ENCODE measurements around the gene AXIN1. TPM values are rescaled to one million over a fixed set of nuclear protein-coding genes. Genes with fewer than 3 reads are reported as not detected.

AXIN1 gene
- total and polyA plus RNA-seq, 9 of the 15 experiments (the other 6 are each of a cell fraction or from before 2014, with no cell fraction given) = 0.42 to 58.0 (median 25.9) TPM

GRCh38 chr16:397135-397661 is 44.7 kb upstream of the AXIN1 start, which contains the start of gene NME4 (continued):
- no peak; the same call in 1 of the 2 replicates for TF ChIP-seq ZNF263 (CRISPR knock-in tag; IDR thresholded peaks at IDR 0.05; ENCODE audit: borderline replicate concordance)
- peak; percentile 47 to 67; a peak in 2 of 4 replicates for TF ChIP-seq SIN3A (IDR thresholded peaks at IDR 0.05; ENCODE audit: borderline replicate concordance in 2 of 2, control insufficient read depth in 1 of 2, low read depth in 2 of 2, low read length in 2 of 2)
- TF ChIP-seq ASH1L (IDR thresholded peaks at IDR 0.05; ENCODE audit: borderline replicate concordance, low read depth, partially characterized antibody) = no peak
- TF ChIP-seq, protein P1, sequence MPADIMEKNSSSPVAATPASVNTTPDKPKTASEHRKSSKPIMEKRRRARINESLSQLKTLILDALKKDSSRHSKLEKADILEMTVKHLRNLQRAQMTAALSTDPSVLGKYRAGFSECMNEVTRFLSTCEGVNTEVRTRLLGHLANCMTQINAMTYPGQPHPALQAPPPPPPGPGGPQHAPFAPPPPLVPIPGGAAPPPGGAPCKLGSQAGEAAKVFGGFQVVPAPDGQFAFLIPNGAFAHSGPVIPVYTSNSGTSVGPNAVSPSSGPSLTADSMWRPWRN (IDR thresholded peaks at IDR 0.05; ENCODE audit: low read depth) = no peak
- TF ChIP-seq SMARCB1 (IDR thresholded peaks at IDR 0.05; ENCODE audit: insufficient read length, low read depth) = no peak
- TF ChIP-seq POLR2H (tag; IDR thresholded peaks at IDR 0.05; ENCODE audit: low read depth) = 0 out of 2 replicates have a peak, but pooled peaks have one; percentile 30
- no peak for TF ChIP-seq SAFB (IDR thresholded peaks at IDR 0.05; ENCODE audit: borderline replicate concordance, low read depth, low read length)
- TF ChIP-seq CHCHD3 (CRISPR knock-in tag; IDR thresholded peaks at IDR 0.05) = no peak
- peak; percentile 86; the same call in 1 of the 2 replicates for TF ChIP-seq ERF (CRISPR knock-in tag; IDR thresholded peaks at IDR 0.05)
- peak; percentile 44; the same call in 1 of the 2 replicates for TF ChIP-seq POLR2AphosphoS5 (IDR thresholded peaks at IDR 0.05; ENCODE audit: control insufficient read depth, insufficient read depth, low read depth, low read length)
- TF ChIP-seq YY1 (IDR thresholded peaks at IDR 0.05; ENCODE audit: borderline replicate concordance in 1 of 3, control insufficient read depth in 1 of 3, extremely low read depth in 1 of 3, insufficient read depth in 3 of 3, insufficient read length in 1 of 3, insufficient replicate concordance in 2 of 3, low read depth in 1 of 3, low read length in 2 of 3) = peak in 2 of 3 experiments; percentile 37 to 78
- TF ChIP-seq CXXC5 (CRISPR knock-in tag; IDR thresholded peaks at IDR 0.05) = peak; percentile 75
- no peak for TF ChIP-seq TOE1 (IDR thresholded peaks at IDR 0.05; ENCODE audit: borderline replicate concordance)
- 0 out of 2 replicates have a peak, but pooled peaks have one; percentile 12 for TF ChIP-seq TOE1 (CRISPR knock-in tag; IDR thresholded peaks at IDR 0.05; ENCODE audit: borderline replicate concordance, low read depth)
- peak; percentile 7; the same call in 1 of the 2 replicates for TF ChIP-seq ZNF592 (IDR thresholded peaks at IDR 0.05)
- TF ChIP-seq STAG1 (CRISPR knock-in tag; IDR thresholded peaks at IDR 0.05; ENCODE audit: borderline replicate concordance) = no peak
- TF ChIP-seq THAP12 (CRISPR knock-in tag; IDR thresholded peaks at IDR 0.05) = peak; percentile 73; the same call in 1 of the 2 replicates
- 0 out of 2 replicates have a peak, but pooled peaks have one; percentile 33 for TF ChIP-seq GABPA (tag; conservative IDR thresholded peaks at IDR 0.05; ENCODE audit: low read depth)
- peak; percentile 49 for TF ChIP-seq U2AF1 (optimal IDR thresholded peaks at IDR 0.05; ENCODE audit: low read depth, low read length)

All from K562 (cell line).